SIG-M5 treated with dmso at 0.1 percent for 504 hours (cell line): ENCODE results near the gene C1orf105.
"Not testable (repeated sequence)": the region's sequence is repeated elsewhere in the genome, so short reads cannot be mapped to it uniquely, and the experiment has no call there.

Experiments
- DNase-seq: peaks from one replicate; lab custom pipeline; 2025; ENCODE audit not compliant: unreplicated experiment; lab: John Stamatoyannopoulos, UW

C1orf105 gene

GRCh38 chr1:172485626-172486025 lies 65.1 kb downstream of the C1orf105 start:
- DNase-seq = no peak

- no peak for DNase-seq
These were observed 66.4 kb downstream of the C1orf105 start for GRCh38 chr1:172486805-172487454.

DNA sequence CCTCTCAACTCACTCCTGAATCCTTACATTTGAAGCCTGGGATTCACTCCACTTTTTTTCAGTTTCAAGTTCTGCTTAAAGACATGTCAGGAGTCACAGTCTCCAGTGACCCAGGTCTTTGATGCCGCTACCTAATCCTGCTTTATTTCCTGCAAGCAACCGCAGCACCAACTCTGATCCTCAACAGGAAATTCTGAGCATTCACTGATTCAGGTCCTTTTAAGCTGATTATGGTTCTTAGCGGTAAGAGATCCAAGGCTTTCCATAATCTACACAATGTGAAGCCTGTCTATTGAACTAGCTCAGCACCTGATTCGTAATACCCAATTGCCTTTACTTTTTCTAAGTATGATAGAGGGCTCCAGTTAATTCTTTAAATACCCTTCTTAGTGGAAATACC lies 67.1 kb downstream of the C1orf105 start:
- DNase-seq = no peak

DNA sequence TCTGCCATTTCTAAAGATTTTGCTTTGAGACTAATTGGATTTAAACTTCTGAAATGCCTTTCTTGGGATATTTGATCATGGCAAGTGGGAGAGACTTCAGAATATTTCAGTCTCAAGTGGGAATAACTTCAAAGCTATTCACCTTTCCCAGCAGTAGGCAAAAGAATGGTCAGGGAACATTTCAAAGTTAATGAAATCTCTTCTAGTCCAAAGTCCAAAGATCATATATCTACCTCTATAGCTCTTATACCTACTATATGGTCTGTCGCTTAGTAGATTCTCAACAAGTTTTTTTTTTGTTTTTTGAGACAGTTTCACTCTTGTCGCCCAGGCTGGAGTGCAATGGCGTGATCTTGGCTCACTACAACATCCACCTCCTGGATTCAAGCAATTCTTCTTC lies 67.9 kb downstream of the C1orf105 start:
- DNase-seq = no peak

DNA sequence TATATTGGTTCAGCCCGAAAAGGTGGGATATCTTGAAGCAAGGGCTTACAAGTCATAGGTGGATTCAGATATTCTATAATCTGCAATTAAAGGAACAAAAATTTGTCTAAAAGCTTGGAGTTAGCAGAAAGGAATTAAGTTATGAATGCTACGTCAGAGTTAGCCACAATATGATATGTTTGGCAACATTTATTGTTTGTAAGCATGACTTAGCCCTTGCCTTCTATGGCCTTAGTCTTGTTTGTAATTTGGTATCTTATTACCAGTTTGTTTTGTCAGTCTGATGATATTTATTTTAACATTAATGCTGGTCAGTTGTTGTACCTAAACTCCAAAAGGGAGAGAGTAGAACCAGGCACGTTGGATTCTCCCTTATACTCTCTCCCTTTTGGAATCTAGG lies 69.4 kb downstream of the C1orf105 start:
- DNase-seq = no peak

GRCh38 chr1:172492421-172492820 lies 71.9 kb downstream of the C1orf105 start:
- no peak for DNase-seq

DNA sequence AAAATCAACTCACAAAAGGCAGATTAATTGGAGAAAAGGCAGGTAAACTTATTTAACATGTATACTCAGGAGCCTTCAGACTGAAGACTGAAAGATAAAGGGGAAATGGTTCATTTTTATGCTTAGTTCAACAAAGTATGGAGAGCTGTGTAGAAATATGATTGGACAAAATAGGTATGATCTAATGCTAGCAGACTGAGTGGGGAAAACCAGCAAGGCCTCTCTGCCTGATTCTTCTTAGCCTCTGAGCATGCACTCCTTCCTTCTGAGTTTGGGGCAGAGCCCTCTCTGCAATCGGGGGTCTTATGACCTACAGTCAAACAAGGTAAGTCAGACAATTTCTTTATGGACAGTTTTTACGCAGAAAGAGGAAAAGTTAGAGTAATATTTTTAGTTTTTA lies 73.7 kb downstream of the C1orf105 start:
- no peak for DNase-seq

- DNase-seq = not testable (repeated sequence)
These were observed 75.6 kb downstream of the C1orf105 start for GRCh38 chr1:172496127-172496526.

DNA sequence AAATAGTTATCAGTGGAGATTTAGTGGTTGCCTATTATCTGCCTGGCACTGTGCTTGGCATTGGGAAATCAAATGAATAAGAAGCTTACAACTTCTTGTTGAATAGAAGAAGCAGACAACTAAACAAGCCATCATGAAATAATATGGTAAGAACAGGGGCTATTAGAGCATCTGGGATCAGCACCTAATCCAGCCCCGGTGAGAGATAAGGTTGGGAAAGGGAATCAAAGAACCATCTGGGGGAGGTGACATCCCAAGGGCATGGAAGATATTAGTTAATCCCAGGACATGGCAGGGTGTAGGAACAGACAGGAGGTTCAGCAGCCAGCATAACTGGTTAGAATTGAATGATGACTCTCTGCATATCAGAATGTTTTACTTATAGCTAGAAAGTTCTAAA lies 76.2 kb downstream of the C1orf105 start:
- no peak for DNase-seq

GRCh38 chr1:172497230-172497629 lies 76.7 kb downstream of the C1orf105 start:
- no peak for DNase-seq

DNA sequence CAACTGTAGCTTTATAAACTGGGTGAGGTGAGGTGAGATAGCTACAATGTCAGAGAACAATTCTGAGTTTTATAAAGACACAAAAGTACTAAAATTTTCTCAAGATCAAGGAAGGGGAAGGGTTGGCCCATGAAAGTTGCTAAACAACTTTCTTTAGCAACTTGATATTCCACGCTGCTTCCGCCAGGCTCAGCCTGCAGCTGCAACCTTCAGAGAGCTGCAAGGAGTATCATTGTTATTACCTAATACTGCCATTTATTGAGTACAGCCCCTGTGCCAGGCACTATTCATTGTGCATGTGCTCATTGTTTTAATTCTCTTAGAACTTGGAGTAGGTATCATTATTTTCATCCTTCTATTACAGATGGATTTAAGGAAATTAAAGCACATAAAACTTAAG lies 78.4 kb downstream of the C1orf105 start:
- peak; percentile 84 for DNase-seq

DNA sequence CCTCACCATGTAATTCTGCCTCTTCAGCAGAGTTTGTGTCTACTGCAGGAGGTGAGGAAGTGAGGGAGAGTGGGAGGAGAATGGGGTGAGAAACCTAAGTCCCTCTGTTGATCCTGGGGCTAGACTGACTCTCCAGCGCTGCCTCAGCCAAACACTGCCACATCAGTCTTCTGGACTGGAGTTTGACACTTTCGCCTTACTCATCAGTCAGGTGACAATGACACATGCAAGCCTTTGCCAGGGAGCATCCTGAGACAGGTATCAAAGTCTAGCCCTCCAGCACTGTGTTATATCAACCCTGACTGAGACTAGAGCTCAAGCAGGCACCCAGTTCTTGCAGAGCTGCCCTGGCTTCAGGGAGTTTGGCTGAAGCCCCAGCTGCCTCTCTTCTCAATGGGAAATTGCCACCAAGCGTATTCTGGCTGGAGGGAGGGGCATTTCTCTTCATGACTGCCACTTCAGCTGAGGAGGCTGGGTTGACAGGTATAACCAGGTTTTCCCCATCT lies 79.2 kb downstream of the C1orf105 start:
- peak; percentile 43 for DNase-seq

DNA sequence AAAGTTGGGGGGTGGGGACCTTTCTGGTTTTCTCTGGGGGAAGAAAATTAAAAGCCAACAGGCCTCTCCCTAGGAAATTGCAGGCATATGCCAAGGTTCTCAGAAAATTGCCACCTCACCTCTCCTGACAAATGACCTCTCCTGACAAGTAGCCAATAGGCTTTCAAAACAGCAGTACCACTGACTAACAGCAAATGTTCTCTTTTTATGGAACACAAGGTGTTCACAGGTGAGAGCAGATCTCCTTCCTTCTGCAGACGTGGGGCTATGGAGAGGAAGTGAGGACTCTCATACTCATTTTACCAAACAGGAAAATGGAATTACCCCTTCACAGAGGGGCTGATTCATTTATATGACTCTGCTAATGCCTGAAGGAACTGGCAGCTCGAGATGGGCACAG lies 79.7 kb downstream of the C1orf105 start:
- DNase-seq = no peak

- no peak for DNase-seq
These were observed 87.3 kb downstream of the C1orf105 start for GRCh38 chr1:172507741-172508140.

DNA sequence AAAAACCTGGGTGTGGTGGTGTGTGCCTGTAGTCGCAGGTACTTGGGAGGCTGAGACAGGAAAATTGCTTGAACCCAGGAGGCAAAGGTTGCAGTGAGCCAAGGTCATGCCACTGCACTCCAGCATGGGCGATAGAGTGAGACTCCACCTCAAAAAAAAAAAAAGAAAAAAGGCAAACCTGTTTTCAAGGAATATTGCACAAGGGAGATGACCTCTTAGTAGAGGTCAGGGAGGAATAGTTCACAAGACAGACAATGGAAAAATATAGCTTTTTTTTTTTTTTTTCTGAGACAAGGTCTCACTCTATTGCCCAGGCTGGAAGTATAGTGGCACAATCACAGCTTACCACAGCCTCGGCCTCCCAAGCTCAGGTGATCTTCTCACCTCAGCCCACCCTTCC lies 90.0 kb downstream of the C1orf105 start:
- no peak for DNase-seq

- DNase-seq = no peak
These were observed 92.1 kb downstream of the C1orf105 start for GRCh38 chr1:172512591-172512990.

DNA sequence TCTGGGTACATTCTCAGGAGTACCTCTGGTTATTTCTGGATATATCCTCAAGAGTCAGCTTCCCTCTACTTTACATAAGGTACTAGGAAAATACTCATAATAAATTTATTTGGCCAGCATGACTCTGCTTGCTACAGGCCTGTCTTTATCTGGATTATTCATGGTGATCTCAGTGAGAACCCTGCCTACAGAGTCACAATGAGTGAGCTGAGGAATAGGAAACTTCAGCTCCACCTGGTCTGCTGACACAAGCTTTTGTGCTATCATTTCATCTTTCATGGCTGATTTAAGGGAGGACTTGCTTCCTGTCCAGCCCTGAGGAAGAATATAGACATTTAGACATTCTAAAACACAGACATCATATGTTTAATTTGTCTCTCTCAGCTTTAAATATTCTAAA lies 93.0 kb downstream of the C1orf105 start:
- peak; percentile 13 for DNase-seq

GRCh38 chr1:172514108-172514507 lies 93.6 kb downstream of the C1orf105 start:
- no peak for DNase-seq

GRCh38 chr1:172515436-172515835 lies 95.0 kb downstream of the C1orf105 start:
- DNase-seq = no peak

DNA sequence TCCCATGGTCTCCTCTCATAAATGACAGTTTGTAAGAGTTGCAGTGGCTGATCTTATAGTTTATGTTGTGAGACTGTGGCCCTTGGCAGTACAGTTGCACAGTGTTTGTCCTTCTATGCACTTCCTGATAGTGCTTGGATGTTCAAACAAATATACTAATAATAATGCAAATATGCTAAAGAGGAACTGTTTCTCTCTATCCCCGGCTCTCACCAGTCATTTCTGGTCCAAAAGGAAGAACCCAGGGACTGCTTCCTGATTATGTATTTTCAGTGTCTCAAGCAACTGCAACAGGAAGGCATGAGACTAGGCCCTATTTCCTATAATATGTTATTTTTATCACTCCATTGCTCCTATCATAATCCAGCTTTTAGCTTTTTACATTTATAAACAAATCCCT lies 95.4 kb downstream of the C1orf105 start:
- DNase-seq = peak; percentile 75

DNA sequence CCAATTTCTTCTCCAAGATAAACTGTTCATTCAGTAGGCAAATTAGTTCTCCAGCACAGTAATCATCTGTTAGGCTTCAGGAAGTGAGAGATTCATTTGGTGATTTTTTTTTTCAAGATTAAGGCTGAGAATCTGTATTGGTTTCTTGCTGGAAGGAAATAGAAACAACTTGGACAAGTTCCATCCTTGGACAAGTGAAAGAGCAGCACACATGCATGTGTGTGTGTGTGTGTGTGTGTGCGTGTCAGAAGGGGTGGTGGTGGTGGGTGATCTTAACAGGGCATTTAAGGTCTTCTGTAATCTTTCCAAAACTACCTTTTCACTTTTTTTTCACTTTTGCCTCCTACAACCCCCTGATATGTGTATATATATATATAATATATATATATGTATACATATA lies 96.6 kb downstream of the C1orf105 start:
- no peak for DNase-seq

GRCh38 chr1:172517545-172517944 lies 97.1 kb downstream of the C1orf105 start:
- DNase-seq = no peak
